Stimulated activated CD4-positive, alpha-beta T cell treated with anti-CD3 and anti-CD28 coated beads, Interleukin-2, amount 100 ng/mL, for 48 hours (primary cell): Measurements from ENCODE around the gene WBP1L.
"Not testable (repeated sequence)": the region's sequence is repeated elsewhere in the genome, so short reads cannot be mapped to it uniquely, and the experiment has no call there.

Experiments
- DNase-seq, 2 donors: peaks; one replicate each; pipeline ENCODE4 v3.0.0-alpha.2; 2020

WBP1L gene

GRCh38 chr10:102850025-102850518, 106.3 kb downstream of the WBP1L start:
- DNase-seq = no peak

DNA sequence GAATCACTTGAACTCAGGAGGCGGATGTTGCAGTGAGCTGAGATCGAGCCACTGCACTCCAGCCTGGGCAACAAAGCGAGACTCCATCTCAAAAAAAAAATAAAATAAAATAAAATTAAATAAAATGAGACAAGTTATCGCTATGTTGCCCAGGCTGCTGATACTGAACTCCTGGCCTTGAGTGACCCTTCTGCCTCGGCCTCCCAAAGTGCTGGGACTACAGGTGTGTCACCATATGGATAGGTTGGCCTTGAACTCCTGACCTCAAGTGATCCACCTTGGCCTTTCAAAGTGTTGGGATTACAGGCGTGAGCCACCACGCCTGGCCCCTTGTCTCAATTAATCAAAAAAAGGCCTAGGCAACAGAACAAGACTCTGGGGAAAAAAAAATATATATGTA, 109.5 kb downstream of the WBP1L start:
- not testable (repeated sequence) for DNase-seq

GRCh38 chr10:102855731-102856436, 112.1 kb downstream of the WBP1L start:
- not testable (repeated sequence) for DNase-seq

DNA sequence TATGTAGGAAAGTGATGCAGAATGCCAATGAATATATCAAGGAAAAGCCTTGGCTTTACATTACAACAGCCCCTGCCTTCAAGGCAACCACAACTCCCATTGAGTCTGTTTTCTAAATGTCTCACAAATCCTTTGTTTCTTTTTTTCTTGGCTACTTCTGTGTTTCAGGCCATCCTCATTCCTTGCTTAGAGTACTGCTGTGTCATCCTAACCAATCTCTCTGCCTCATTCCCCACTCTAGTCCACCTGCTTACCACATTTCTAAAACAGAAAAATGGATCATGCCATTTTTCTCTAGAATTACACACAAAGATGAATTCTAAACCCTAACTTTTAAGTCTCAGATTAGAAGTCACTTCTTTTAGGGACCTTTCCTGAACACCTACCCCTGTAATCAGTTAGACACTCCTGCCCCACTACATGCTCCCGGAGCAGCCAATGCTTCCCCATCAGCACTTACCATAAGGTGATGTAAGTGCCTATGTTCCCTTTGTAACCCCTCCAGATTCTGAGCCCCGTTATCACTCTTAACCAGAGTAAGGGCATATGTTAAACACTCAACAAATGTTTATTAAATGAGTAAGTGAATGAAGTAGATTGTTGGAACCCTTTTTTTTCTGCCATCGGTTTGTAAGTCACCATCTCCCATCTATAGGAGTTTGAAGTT, 113.1 kb downstream of the WBP1L start:
- no peak for DNase-seq

DNA sequence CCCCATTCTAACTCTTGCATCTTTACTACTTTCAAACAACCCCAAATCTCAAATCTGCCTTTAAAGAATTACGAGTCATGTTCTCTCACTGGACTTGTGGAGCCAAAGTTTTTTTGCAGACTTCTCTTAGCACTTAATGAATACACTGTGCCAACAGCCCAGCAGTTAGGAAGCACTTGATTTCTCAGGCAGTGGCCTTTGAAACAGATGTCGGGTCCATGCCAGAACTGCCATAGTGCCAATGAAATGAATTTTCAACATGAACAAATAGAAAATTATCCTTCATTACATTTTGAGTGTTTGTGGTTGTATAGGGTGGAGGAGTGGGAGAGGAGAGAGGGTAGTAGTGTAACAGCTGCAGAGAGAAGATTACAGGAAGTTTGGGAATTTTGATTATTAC, 116.2 kb downstream of the WBP1L start:
- no peak for DNase-seq

DNA sequence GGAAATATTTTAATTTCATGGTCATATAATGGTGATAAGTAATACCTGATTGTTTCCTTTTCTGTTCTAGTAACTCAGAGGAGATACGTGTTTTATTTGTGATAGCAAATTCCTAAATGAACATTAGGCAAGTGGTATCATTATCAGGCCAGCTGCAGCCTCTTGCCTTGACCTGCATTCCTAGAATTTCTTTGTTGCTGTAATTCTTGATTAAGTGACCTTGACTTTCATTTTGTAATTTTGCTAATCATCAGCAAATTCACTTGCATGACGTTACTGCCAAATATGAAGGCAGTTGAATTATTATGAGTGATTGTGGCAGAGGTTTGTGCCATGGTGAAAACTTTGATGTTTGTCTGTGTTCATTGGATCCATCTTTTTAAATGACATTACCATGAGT, 119.9 kb downstream of the WBP1L start:
- no peak for DNase-seq

- DNase-seq = no peak
Measured at GRCh38 chr10:102865620-102866019, 121.9 kb downstream of the WBP1L start.
